ENCODE results near the gene KREMEN1.

Gene KREMEN1

GRCh38 chr22:29128891-29129807 is 56.3 kb downstream of the KREMEN1 start:
- no peak for DNase-seq (ENCODE audit: low read depth in 2 of 2)

GRCh38 chr22:29129808-29130140 is 56.9 kb downstream of the KREMEN1 start:
- DNase-seq (ENCODE audit: low read depth in 2 of 2): no peak

GRCh38 chr22:29130476-29130875 is 57.6 kb downstream of the KREMEN1 start:
- DNase-seq (ENCODE audit: low read depth in 2 of 2): no peak

DNA sequence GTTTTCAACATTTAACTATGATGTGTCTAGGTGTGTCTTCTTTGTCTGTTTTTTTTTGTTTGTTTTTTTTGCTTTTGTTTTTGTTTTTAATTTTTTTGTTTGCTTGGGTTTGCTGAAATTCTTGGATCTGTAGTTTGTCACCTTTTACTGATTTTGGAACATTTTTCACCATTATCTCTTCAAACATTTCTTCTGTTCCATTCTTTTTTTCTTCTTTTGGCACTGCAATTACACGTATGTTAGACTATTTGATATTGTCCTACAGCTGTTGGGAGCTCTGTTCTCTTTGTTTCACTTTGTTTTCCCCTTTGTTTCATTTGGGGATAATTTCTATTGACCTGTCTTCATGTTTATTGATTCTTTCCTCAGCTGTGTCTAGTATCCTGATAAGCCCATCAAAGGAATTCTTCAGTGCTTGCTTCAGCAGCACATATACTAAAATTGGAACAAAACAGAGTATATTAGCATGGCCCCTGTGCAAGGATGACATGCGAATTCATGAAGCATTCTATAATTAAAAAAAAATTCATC is 60.8 kb downstream of the KREMEN1 start:
- DNase-seq (ENCODE audit: low read depth in 2 of 2): no peak

DNA sequence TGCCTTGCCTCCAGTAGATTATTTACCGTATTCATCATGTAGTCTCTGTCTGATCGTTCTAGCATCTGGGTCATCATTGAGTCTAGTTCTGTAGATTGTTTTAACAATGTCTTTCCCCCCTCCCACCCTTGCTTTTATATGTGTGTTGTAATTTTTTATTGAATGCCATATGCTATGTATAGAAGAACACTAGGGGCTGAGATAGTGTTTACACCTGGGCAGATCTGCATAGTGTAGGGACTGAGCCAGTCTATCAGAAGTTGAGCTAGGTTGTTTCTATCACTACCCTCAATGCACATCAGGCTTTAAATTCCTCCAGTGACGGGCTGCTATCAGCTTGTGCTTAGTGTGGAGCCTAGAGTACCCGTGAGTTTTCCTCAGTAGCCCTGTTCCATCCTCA is 61.6 kb downstream of the KREMEN1 start:
- no peak for DNase-seq (ENCODE audit: low read depth in 2 of 2)

DNA sequence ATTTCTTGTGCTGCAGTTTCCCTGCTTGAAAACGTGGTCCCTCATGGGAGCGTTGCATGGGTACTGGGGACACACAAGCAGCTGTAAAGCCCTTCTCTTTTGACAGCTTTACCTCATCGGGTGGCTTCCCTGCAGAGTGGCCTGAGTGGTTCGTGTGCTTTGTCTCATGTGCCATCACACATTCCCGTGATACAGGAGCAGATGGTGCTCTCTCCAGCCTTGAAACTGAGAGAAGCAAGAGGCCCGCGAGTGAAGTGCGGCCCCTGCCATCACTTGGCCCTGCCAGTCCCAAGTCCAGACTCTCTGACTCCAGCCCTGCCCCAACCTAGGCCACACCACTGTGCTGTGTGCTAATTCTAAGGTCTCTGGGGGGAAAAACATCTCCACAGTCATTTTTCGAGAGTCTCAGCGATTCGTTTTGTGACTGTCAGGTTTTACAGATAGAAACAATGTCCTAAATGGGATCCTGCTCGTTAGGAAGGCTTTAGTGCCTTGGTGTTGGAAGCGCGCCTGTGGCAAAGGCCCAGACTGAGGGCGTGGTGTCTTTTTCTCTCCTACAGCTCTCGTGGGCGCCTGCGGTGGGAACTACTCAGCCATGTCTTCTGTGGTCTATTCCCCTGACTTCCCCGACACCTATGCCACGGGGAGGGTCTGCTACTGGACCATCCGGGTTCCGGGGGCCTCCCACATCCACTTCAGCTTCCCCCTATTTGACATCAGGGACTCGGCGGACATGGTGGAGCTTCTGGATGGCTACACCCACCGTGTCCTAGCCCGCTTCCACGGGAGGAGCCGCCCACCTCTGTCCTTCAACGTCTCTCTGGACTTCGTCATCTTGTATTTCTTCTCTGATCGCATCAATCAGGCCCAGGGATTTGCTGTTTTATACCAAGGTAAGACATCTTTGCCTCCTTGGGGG is 64.2 kb downstream of the KREMEN1 start:
- no peak for DNase-seq (ENCODE audit: low read depth in 2 of 2)

GRCh38 chr22:29138556-29139305 is 65.9 kb downstream of the KREMEN1 start:
- no peak for DNase-seq (ENCODE audit: low read depth in 2 of 2)

DNA sequence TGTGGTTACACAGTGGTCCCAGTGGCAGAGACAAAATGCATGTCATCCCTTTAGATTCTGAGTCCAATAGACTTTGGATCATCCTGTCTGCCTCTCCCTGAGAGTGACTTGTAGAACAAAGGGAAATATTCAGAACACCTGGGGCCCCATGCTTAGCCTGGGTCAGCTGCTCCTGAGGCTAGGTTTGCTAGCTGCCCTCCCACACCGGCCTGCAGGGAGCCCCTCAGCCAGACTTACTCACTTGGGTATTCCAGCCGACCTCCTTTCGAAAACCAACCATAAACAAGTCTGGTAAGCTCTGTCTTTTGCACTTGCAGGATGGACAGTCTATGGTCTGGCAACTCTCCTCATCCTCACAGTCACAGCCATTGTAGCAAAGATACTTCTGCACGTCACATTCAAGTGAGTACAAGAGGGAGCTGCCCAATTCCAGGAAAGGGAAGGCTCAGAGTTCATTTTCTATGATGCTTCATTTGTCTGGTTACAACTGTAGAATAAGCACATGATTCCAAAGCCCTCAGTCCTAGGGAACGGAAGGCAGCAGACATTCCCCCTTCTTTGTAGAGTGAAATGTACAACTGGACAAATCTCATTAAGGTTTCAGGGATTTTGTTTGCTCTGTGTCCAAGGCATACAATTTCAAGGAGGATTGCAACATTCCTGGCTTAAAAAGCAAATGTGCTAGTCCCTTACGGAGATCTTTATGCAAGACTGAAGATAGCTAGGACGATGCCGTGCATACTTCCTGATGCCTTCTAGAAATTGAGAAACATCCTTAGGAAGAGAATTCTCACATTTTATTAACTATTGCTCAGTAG is 67.3 kb downstream of the KREMEN1 start:
- no peak for DNase-seq (ENCODE audit: low read depth in 2 of 2)

DNA sequence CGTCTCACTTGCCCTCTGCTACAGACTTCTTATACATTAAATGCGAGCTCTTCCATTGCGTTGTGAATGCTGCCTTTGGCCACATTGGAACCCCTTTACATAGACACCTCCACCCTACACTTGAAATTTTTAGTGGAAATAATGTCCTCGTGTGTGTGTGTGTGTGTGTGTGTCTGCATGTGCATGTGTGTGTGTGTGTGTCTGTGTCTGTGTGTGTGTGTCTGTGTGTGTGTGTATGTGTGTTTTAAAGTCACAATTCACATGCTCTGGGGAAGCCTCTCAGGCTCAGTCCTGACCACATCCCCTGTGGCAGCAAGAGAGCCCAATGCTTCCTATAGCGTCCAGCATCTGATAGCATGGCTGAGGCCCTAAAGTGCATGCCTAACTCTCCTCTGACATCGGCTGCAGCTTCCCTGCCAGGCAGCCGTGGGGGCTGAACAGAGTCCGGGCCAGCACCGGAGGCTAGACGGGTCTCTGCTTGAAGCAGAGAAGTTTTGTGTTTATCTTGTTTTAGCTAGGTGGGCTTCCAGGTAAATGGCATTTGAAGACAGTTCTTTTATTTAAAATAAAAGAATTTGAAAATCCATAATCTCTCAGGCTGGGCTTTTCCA is 68.3 kb downstream of the KREMEN1 start:
- DNase-seq (ENCODE audit: low read depth in 2 of 2): no peak

DNA sequence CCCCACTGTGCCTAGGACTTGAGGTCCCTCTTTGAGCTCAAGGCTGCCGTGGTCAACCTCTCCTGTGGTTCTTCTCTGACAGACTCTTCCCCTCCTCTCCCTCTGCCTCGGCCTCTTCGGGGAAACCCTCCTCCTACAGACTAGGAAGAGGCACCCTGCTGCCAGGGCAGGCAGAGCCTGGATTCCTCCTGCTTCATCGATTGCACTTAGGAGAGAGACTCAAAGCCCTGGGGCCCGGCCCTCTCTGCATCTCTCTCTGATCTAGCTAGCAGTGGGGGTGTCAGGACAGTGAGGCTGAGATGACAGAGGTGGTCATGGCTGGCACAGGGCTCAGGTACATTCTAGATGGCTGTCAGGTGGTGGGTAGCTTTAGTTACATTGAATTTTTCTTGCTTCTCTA is 69.3 kb downstream of the KREMEN1 start:
- DNase-seq (ENCODE audit: low read depth in 2 of 2): no peak

DNA sequence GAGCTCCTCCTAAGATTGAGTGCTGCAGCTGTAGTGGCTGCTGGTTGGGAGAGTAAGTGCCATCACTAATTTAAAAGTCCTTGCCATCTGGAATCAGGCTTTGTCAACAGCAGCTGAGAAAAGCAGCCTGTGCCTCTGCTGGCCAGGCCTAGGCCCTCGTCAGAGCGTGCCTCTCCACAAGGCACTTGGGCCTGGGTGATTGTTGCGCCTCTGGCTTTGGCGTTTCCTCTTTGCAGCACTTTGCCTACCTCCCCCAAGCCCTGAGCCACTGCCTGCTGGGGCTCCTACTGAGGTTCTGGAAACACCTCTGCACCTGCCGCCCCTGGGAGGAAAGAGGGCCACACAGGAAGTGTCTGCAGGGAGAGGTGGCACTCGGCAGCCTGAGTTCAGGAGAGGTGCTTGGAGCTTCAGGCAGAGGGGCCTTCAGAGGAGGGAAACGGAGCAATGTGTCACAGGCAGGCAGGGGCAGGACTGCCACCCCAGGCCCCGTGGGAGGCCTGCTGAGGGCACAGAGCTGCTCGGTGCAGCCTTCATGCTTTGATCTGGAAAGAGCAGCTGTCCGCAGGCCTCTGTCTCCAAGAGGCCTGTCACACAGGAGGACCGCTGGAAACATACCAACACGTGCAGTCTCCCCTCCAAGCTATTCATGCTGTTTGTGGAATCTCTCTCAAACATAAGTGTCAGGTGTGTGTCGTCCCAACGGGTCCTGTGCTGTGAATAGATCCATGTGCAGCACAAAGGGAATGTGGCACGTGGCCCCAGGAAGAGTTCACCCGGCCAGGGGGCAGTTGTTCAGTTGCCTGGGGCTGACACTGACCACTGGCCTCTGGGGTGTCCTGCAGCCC is 71.3 kb downstream of the KREMEN1 start:
- no peak for DNase-seq (ENCODE audit: low read depth in 2 of 2)

DNA sequence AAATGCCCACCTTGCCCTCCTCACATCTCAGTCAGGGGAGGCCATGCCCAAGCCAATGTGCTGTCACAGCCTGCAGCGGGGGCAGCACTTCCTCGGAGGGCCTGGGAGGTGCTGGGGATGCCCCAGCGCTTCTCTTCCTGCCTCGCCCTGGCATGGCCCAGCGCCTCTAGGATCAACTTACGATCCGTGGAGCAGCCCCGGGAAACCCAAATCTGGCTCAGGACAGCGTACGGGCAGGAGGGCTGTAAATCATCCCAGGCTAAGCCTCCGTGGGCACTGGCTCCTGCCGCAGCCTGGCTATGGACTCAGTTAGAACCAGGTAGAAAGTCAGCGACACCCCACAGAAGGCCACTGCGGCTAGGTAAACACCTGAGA is 71.9 kb downstream of the KREMEN1 start:
- DNase-seq (ENCODE audit: low read depth in 2 of 2): no peak

GRCh38 chr22:29145321-29146072 is 72.7 kb downstream of the KREMEN1 start:
- no peak for DNase-seq (ENCODE audit: low read depth in 2 of 2)

DNA sequence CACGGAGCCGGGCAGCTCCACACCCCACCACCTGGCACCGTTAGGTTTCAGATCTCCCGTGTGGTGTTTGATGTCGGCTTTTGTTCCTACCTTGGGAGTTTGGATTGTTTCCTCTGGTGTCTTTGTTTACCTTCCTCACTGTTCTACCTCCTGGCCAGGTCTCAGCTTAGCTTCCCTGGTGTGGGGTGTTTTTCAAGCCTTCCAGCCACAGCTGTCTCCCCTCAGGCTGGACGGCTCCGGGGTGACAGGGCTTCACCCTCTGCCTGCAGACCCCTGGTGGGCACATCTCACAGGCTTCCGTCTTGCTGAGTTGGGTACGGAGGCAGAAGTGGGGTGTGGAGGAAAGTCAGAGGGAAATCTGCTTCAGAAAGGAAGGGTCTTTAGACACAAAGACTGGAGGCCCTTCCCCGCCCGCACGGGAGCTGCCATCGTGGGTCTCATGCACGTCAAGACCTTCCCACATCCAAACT is 73.3 kb downstream of the KREMEN1 start:
- no peak for DNase-seq (ENCODE audit: low read depth in 2 of 2)

DNA sequence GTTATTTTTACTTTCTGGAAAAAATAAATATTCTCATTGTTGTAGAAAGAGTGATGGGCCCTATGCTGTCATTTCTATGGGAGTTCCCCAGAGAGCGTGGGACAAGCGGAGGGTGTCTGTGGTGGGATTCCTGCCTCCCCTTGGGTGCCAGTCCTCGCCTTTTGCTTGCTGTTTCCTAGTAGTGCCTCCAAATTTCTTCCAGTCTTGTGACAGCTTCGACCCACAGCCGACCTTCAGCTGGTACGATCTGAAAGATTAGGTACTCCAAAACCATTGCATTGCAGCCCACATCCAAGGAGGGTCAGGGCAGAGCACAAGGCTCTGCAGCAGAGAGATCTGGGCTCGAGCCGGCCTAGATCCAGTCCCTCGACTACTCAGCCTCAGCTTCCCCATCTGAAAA is 73.9 kb downstream of the KREMEN1 start:
- DNase-seq (ENCODE audit: low read depth in 2 of 2): no peak

- no peak for DNase-seq (ENCODE audit: low read depth in 2 of 2)
These were observed 74.6 kb downstream of the KREMEN1 start for GRCh38 chr22:29147331-29147899.

GRCh38 chr22:29148036-29148435 is 75.2 kb downstream of the KREMEN1 start:
- DNase-seq (ENCODE audit: low read depth in 2 of 2): no peak

GRCh38 chr22:29148826-29149225 is 76.0 kb downstream of the KREMEN1 start:
- DNase-seq (ENCODE audit: low read depth in 2 of 2): no peak
